Cardiac muscle cell (in vitro differentiated cells and primary cell): ENCODE measurements around the gene FRMPD2. TPM values are rescaled to one million over a fixed set of nuclear protein-coding genes. Genes with fewer than 3 reads are reported as not detected.

Source experiments
- DNase-seq, 2 donors: peaks; one replicate each; pipeline versions ENCODE4 v3.0.0 to v3.0.0-alpha.2; 2010 to 2017; ENCODE audit warnings: low read depth in 1 of 2, low spot score in 1 of 2
- H3K27ac ChIP-seq: fragments of 200-600 bp; sonication (generic); 2 replicates; pipeline ENCODE4 v1.5.1; 2016
- H3K27me3 ChIP-seq: fragments of 200-600 bp; sonication (generic); 2 replicates; pipeline ENCODE4 v1.6.0; 2016; ENCODE audit warnings: control low read depth
- H3K36me3 ChIP-seq: fragments of 200-600 bp; sonication (generic); 2 replicates; pipeline ENCODE4 v1.5.1; 2016; ENCODE audit warnings: control low read depth
- H3K4me1 ChIP-seq: fragments of 200-600 bp; sonication (generic); 2 replicates; pipeline ENCODE4 v1.8.1; 2017; ENCODE audit warnings: low read depth, mild to moderate bottlenecking, mixed run types
- H3K4me3 ChIP-seq: fragments of 200-600 bp; sonication (generic); 2 replicates; pipeline ENCODE4 v1.5.1; 2016; ENCODE audit warnings: mild to moderate bottlenecking
- H3K9me3 ChIP-seq: fragments of 200-600 bp; sonication (generic); 2 replicates; pipeline ENCODE4 v1.5.1; 2017; ENCODE audit warnings: low read depth, mild to moderate bottlenecking, control low read depth
- CTCF ChIP-seq: IDR thresholded peaks from 2 replicates; pipeline ENCODE4 v1.5.1; 2012; ENCODE audit warnings: low read depth, mild to moderate bottlenecking, low read length
- polyA plus RNA-seq: library from polyadenylated mRNA; unstranded; fragments of >200 nt; fragmentation: Nextera tagmentation; extraction: Ambion mirVana; gene quantifications from 2 replicates; pipeline ENCODE4 v1.2.1, GENCODE V29; 2016
- total RNA-seq: library from RNA; depleted of rRNA; stranded (reverse); fragments of >200 nt; gene quantifications from 2 replicates; pipeline ENCODE4 v1.2.3, GENCODE V29; 2016

The FRMPD2 gene
- total and polyA plus RNA-seq, 2 experiments from 2014 or later, result 2.3 to 3.0 TPM

GRCh38 chr10:48219194-48219593 lies 55.3 kb downstream of the FRMPD2 start:
- Histone ChIP-seq H3K4me1 (no peaks in the 10 kb centered on the region), H3K27me3 (no peaks in the 10 kb centered on the region), H3K27ac (no peak overlapping the region), H3K9me3 (no peaks in the 10 kb centered on the region), H3K4me3 (no peak overlapping the region), H3K36me3 (no peaks in the 10 kb centered on the region)
- no peak for DNase-seq
- TF ChIP-seq CTCF, result no peak

GRCh38 chr10:48216744-48217143 lies 57.8 kb downstream of the FRMPD2 start:
- Histone ChIP-seq H3K9me3 (no peaks in the 10 kb centered on the region), H3K4me1 (no peaks in the 10 kb centered on the region), H3K27me3 (no peaks in the 10 kb centered on the region), H3K36me3 (no peaks in the 10 kb centered on the region), H3K27ac (no peak overlapping the region), H3K4me3 (no peak overlapping the region)
- DNase-seq, result no peak
- TF ChIP-seq CTCF, result no peak

- Histone ChIP-seq H3K4me1 (no peaks in the 10 kb centered on the region), H3K27ac (no peak overlapping the region), H3K4me3 (no peak overlapping the region), H3K9me3 (no peaks in the 10 kb centered on the region), H3K27me3 (no peaks in the 10 kb centered on the region), H3K36me3 (no peaks in the 10 kb centered on the region)
- no peak for TF ChIP-seq CTCF
- DNase-seq, result no peak
Observed at GRCh38 chr10:48216204-48216505, 58.3 kb downstream of the FRMPD2 start.

GRCh38 chr10:48215486-48216203 lies 58.9 kb downstream of the FRMPD2 start:
- peak; percentile 82 for TF ChIP-seq CTCF
- H3K4me1 ChIP-seq, result no peaks in the 10 kb centered on the region
- DNase-seq, result peak; percentile 53 to 57
- H3K27ac ChIP-seq, result no peak overlapping the region
- no peaks in the 10 kb centered on the region for H3K9me3 ChIP-seq
- H3K4me3 ChIP-seq, result no peak overlapping the region
- H3K36me3 ChIP-seq, result no peaks in the 10 kb centered on the region
- H3K27me3 ChIP-seq, result no peaks in the 10 kb centered on the region

GRCh38 chr10:48214716-48215485 lies 59.6 kb downstream of the FRMPD2 start:
- Histone ChIP-seq H3K27ac (no peak overlapping the region), H3K27me3 (no peaks in the 10 kb centered on the region), H3K4me3 (no peak overlapping the region), H3K9me3 (no peaks in the 10 kb centered on the region), H3K36me3 (no peaks in the 10 kb centered on the region), H3K4me1 (no peaks in the 10 kb centered on the region)
- TF ChIP-seq CTCF, result no peak
- no peak for DNase-seq
